ENCODE results near the gene OR4D2. TPM values are rescaled to one million over a fixed set of nuclear protein-coding genes. Genes with fewer than 3 reads are reported as not detected.

Gene OR4D2
- total RNA-seq, 1 experiment from 2014 or later: not detected

DNA sequence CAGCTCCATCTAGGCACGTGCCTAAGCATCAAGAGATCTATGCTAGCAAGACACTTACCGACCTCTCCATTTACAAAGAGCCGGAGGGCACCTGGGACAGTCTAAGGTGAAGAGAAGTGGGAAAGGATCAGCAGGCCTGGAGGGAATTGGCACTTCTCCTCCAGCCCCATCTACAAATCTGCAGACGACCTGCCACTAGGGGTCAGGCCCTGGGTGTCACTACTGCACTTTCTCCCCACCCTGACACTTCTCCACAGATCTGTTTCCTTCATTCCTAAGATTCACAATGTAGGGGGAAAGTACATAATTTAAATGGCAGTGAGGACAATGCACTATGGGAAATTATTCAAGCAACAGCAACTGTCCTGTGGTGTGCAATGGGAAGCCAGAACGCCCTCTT is 44.1 kb downstream of the OR4D2 start:
- no peak for ATAC-seq
- H3K27me3 ChIP-seq (ENCODE audit: low read length): no peaks in the 10 kb centered on the region
- H3K4me3 ChIP-seq (ENCODE audit: low read length): no peak overlapping the region
- no peaks in the 10 kb centered on the region for H4K20me1 ChIP-seq (ENCODE audit: low read length)
- H3K9me3 ChIP-seq (ENCODE audit: low read length): no peaks in the 10 kb centered on the region
- no TSS peak for BruUV-seq (replicated peaks)
- POLR2A ChIA-PET (ENCODE audit: unreplicated experiment): no interaction called here
- no peaks in the 10 kb centered on the region for H3K79me2 ChIP-seq (ENCODE audit: low read length)
- DNase-seq: no peak
- TF ChIP-seq EZH2phosphoT487 (IDR thresholded peaks at IDR 0.05; ENCODE audit: borderline replicate concordance, low read length) (no peak), CTCF (conservative IDR thresholded peaks at IDR 0.05; ENCODE audit: low read depth, low read length) (peak; percentile 56)
- H3F3A ChIP-seq (ENCODE audit: low read length, unreplicated experiment): no peaks in the 10 kb centered on the region
- H3K27ac ChIP-seq (ENCODE audit: low read length): no peak overlapping the region
- H3K36me3 ChIP-seq (ENCODE audit: low read depth, low read length): peaks cover 7% of the 10 kb centered on the region
- no peak overlapping the region for H3K9ac ChIP-seq (ENCODE audit: low read length)
- H3K9me2 ChIP-seq (replicated peaks; ENCODE audit: low read length): no peaks in the 10 kb centered on the region
- intact Hi-C loops (cut with micrococcal nuclease): no loop called here
- no peaks in the 10 kb centered on the region for H3K4me1 ChIP-seq (ENCODE audit: insufficient read depth, low read length)
- no peak overlapping the region for H2AFZ ChIP-seq (ENCODE audit: low read length)
- CTCF ChIA-PET: interaction anchor here (0.7 kb wide), 1 partner anchor 21 kb away, joined by 3 read pairs; no protein-coding TSS in a partner anchor
- no peak overlapping the region for H3K4me2 ChIP-seq (ENCODE audit: low read length)

GRCh38 chr17:58215685-58216084 is 48.9 kb downstream of the OR4D2 start:
- H3K36me3 ChIP-seq (ENCODE audit: low read depth, low read length): no peaks in the 10 kb centered on the region
- no TSS peak for BruUV-seq (replicated peaks)
- peak; percentile 47 for DNase-seq
- H3F3A ChIP-seq (ENCODE audit: low read length, unreplicated experiment): no peaks in the 10 kb centered on the region
- no peak for TF ChIP-seq EZH2phosphoT487 (IDR thresholded peaks at IDR 0.05; ENCODE audit: borderline replicate concordance, low read length)
- TF ChIP-seq EZH2 (IDR thresholded peaks at IDR 0.05; ENCODE audit: low read length, unreplicated experiment): no peak
- peak; percentile 51 for TF ChIP-seq CTCF (conservative IDR thresholded peaks at IDR 0.05; ENCODE audit: low read depth, low read length)
- H3K9ac ChIP-seq (ENCODE audit: low read length): no peak overlapping the region
- H3K9me2 ChIP-seq (replicated peaks; ENCODE audit: low read length): no peaks in the 10 kb centered on the region
- H3K27me3 ChIP-seq (ENCODE audit: low read length): no peaks in the 10 kb centered on the region
- no peak overlapping the region for H3K4me2 ChIP-seq (ENCODE audit: low read length)
- no peaks in the 10 kb centered on the region for H3K79me2 ChIP-seq (ENCODE audit: low read length)
- no peak overlapping the region for H3K27ac ChIP-seq (ENCODE audit: low read length)
- H3K9me3 ChIP-seq (ENCODE audit: low read length): no peaks in the 10 kb centered on the region
- peak; percentile 45 for ATAC-seq
- CTCF ChIA-PET: interaction anchor here (0.6 to 1.5 kb wide), 2 partner anchors 16 to 36 kb away, joined by 3 to 5 read pairs; no protein-coding TSS in a partner anchor
- no peak overlapping the region for H2AFZ ChIP-seq (ENCODE audit: low read length)
- no peaks in the 10 kb centered on the region for H4K20me1 ChIP-seq (ENCODE audit: low read length)
- peaks cover 12% of the 10 kb centered on the region for H3K4me1 ChIP-seq (ENCODE audit: insufficient read depth, low read length)
- H3K4me3 ChIP-seq (ENCODE audit: low read length): no peak overlapping the region
- POLR2A ChIA-PET (ENCODE audit: unreplicated experiment): no interaction called here
- intact Hi-C loops (cut with micrococcal nuclease): no loop called here

GRCh38 chr17:58217766-58218165 is 51.0 kb downstream of the OR4D2 start:
- intact Hi-C loops (cut with micrococcal nuclease): no loop called here
- DNase-seq (no peak), ATAC-seq (no peak)
- POLR2A ChIA-PET (ENCODE audit: unreplicated experiment): no interaction called here
- no peaks in the 10 kb centered on the region for H3K79me2 ChIP-seq (ENCODE audit: low read length)
- no peak overlapping the region for H3K4me2 ChIP-seq (ENCODE audit: low read length)
- H3K9ac ChIP-seq (ENCODE audit: low read length): no peak overlapping the region
- BruUV-seq (replicated peaks): no TSS peak
- H3K36me3 ChIP-seq (ENCODE audit: low read depth, low read length): no peaks in the 10 kb centered on the region
- no peak overlapping the region for H3K27ac ChIP-seq (ENCODE audit: low read length)
- H2AFZ ChIP-seq (ENCODE audit: low read length): no peak overlapping the region
- H3K4me1 ChIP-seq (ENCODE audit: insufficient read depth, low read length): peaks cover 12% of the 10 kb centered on the region
- no peak overlapping the region for H3K4me3 ChIP-seq (ENCODE audit: low read length)
- no peaks in the 10 kb centered on the region for H3K27me3 ChIP-seq (ENCODE audit: low read length)
- H3F3A ChIP-seq (ENCODE audit: low read length, unreplicated experiment): no peaks in the 10 kb centered on the region
- CTCF ChIA-PET: no interaction called here
- H3K9me2 ChIP-seq (replicated peaks; ENCODE audit: low read length): no peaks in the 10 kb centered on the region
- H4K20me1 ChIP-seq (ENCODE audit: low read length): no peaks in the 10 kb centered on the region
- H3K9me3 ChIP-seq (ENCODE audit: low read length): no peaks in the 10 kb centered on the region
- TF ChIP-seq EZH2 (IDR thresholded peaks at IDR 0.05; ENCODE audit: low read length, unreplicated experiment) (no peak), CTCF (conservative IDR thresholded peaks at IDR 0.05; ENCODE audit: low read depth, low read length) (no peak), EZH2phosphoT487 (IDR thresholded peaks at IDR 0.05; ENCODE audit: borderline replicate concordance, low read length) (no peak)

All from PC-3 (cell line).